ENCODE results near the gene ASCC3.

ASCC3 gene

GRCh38 chr6:100614933-100615332 lies 266.2 kb downstream of the ASCC3 start:
- peaks cover 5% of the 10 kb centered on the region; the same call in 1 of the 2 replicates for H3K36me3 ChIP-seq (ENCODE audit: control insufficient read depth, low read length)
- H3K9me2 ChIP-seq (replicated peaks; ENCODE audit: control insufficient read depth, low read length) = no peaks in the 10 kb centered on the region
- H4K20me1 ChIP-seq (ENCODE audit: control insufficient read depth, insufficient read depth, low read depth, low read length) = no peaks in the 10 kb centered on the region
- no peak overlapping the region for H3K4me3 ChIP-seq (ENCODE audit: low read length)
- no peaks in the 10 kb centered on the region for H3K27me3 ChIP-seq (ENCODE audit: control insufficient read depth, low read length)
- H3K9me3 ChIP-seq (ENCODE audit: control insufficient read depth, insufficient read depth, low read length) = no peaks in the 10 kb centered on the region
- no peaks in the 10 kb centered on the region for H3K4me1 ChIP-seq (ENCODE audit: control insufficient read depth, low read length)
- H3F3A ChIP-seq (ENCODE audit: control insufficient read depth, insufficient read depth) = no peaks in the 10 kb centered on the region
- H3K27ac ChIP-seq (ENCODE audit: low read depth, low read length) = no peak overlapping the region
- no peak overlapping the region for H3K4me2 ChIP-seq (ENCODE audit: low read length)
- no peak for TF ChIP-seq CTCF (IDR thresholded peaks at IDR 0.05; ENCODE audit: low read depth, low read length, poor library complexity, severe bottlenecking)
- TF ChIP-seq EZH2phosphoT487 (IDR thresholded peaks at IDR 0.05; ENCODE audit: borderline replicate concordance, low read length) = no peak
- H3K79me2 ChIP-seq (ENCODE audit: control insufficient read depth, low read length) = no peaks in the 10 kb centered on the region

- Histone ChIP-seq H3K9me3 (ENCODE audit: control insufficient read depth, insufficient read depth, low read length) (no peaks in the 10 kb centered on the region), H3K27ac (ENCODE audit: low read depth, low read length) (no peak overlapping the region), H3F3A (ENCODE audit: control insufficient read depth, insufficient read depth) (no peaks in the 10 kb centered on the region), H3K9me2 (replicated peaks; ENCODE audit: control insufficient read depth, low read length) (no peaks in the 10 kb centered on the region), H3K4me2 (ENCODE audit: low read length) (no peak overlapping the region), H3K4me1 (ENCODE audit: control insufficient read depth, low read length) (no peaks in the 10 kb centered on the region), H4K20me1 (ENCODE audit: control insufficient read depth, insufficient read depth, low read depth, low read length) (no peaks in the 10 kb centered on the region), H3K4me3 (ENCODE audit: low read length) (no peak overlapping the region), H3K27me3 (ENCODE audit: control insufficient read depth, low read length) (no peaks in the 10 kb centered on the region), H3K79me2 (ENCODE audit: control insufficient read depth, low read length) (no peaks in the 10 kb centered on the region), H3K36me3 (ENCODE audit: control insufficient read depth, low read length) (peaks cover 5% of the 10 kb centered on the region; the same call in 1 of the 2 replicates)
- TF ChIP-seq CTCF (IDR thresholded peaks at IDR 0.05; ENCODE audit: low read depth, low read length, poor library complexity, severe bottlenecking) = no peak
- no peak for TF ChIP-seq EZH2phosphoT487 (IDR thresholded peaks at IDR 0.05; ENCODE audit: borderline replicate concordance, low read length)
Measured at GRCh38 chr6:100614386-100614785, 266.7 kb downstream of the ASCC3 start.

- Histone ChIP-seq H4K20me1 (ENCODE audit: control insufficient read depth, insufficient read depth, low read depth, low read length) (no peaks in the 10 kb centered on the region), H3K79me2 (ENCODE audit: control insufficient read depth, low read length) (no peaks in the 10 kb centered on the region), H3K4me3 (ENCODE audit: low read length) (no peak overlapping the region), H3K4me2 (ENCODE audit: low read length) (no peak overlapping the region), H3K9me3 (ENCODE audit: control insufficient read depth, insufficient read depth, low read length) (no peaks in the 10 kb centered on the region), H3K36me3 (ENCODE audit: control insufficient read depth, low read length) (peaks cover 5% of the 10 kb centered on the region; the same call in 1 of the 2 replicates), H3F3A (ENCODE audit: control insufficient read depth, insufficient read depth) (no peaks in the 10 kb centered on the region), H3K27ac (ENCODE audit: low read depth, low read length) (no peak overlapping the region), H3K4me1 (ENCODE audit: control insufficient read depth, low read length) (no peaks in the 10 kb centered on the region), H3K9me2 (replicated peaks; ENCODE audit: control insufficient read depth, low read length) (no peaks in the 10 kb centered on the region), H3K27me3 (ENCODE audit: control insufficient read depth, low read length) (no peaks in the 10 kb centered on the region)
- TF ChIP-seq EZH2phosphoT487 (IDR thresholded peaks at IDR 0.05; ENCODE audit: borderline replicate concordance, low read length) = no peak
- no peak for TF ChIP-seq CTCF (IDR thresholded peaks at IDR 0.05; ENCODE audit: low read depth, low read length, poor library complexity, severe bottlenecking)
Measured at GRCh38 chr6:100613656-100614055, 267.5 kb downstream of the ASCC3 start.

Measured in DOHH2 (cell line).